Measurements from ENCODE around the gene ROBO2. TPM values are rescaled to one million over a fixed set of nuclear protein-coding genes. Genes with fewer than 3 reads are reported as not detected.

Gene ROBO2
- total RNA-seq, 1 donor from 2014 or later, result not detected

DNA sequence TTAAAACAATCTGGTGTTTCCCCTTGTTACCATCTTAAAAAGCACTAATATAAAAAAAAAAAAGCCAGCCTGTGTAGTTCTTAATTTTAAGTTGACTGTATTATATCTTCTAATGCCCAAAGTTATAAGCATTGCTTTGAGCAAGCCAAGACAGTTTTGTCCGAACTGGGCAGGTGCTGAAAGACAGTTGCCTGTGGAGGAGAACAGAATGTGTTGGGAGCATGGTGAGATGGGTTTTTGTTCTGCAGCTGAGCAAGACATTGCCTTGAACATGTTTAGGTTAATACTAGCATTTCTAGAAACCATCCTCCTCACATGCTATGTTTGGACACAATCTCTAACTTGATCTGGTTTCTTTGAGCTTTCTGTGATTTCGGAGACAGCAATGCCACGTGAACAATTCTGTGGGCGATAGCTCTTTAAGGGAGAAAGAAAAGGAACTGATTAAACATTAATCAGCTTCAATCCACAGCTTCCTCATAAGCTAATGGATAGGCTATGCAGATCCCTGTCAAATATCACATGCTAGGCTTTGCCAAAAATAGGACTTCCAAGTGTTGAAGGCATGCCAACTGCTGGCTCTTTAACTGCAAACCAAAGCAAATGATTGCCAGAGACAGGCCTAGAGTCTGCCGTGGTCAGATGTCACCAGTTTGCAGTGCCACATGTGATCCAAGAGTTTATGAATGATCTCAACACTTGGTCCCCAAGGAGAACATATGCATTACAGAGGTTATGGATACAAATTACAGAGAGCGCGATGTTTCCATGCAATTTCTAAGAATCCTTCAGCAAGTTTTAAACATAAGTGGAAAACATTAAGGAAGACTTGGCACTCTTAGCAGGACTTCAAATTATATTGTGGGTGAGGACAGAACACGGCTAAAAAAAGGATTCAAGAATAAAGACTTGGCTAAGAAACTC, 428.1 kb downstream of the ROBO2 start:
- no peak for DNase-seq (ENCODE audit: low read depth in 2 of 2)

DNA sequence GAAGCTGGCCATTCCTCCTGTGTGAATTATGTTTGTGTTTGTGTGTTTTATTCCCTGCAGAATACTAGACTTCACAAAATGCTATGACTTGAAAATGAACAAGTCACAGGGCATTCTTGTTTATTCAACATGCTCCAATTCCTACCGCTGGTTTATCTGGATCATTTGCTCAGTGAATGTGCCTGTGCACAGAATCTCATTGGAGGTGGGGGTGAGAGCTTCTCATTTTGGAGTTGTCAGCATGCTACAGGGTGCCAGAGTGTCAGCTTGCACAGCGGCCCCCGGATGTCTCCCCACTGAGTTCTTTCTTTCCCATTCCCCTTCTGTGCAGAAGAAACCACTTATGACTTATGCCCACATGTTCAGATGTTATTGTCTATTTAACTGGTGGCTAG, 428.7 kb downstream of the ROBO2 start:
- DNase-seq (ENCODE audit: low read depth in 2 of 2), result no peak

DNA sequence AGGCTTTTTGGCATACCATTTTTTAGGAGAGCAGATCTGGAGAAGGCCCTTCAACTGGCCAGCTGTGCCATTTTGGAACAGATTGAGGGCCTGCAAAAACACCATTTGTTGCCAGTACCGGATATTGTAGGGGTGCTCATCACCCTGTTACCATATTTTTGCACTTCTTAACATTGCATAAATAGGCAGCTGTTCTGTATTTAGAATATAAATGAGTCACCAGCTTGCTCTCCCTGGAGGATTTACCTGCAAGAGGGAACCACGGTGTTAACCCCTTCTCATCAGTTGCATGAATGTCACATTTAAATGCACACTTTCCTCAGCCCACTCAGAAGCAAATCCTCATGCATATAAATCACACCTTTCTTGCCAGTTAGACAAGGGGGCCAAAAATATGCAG, 435.6 kb downstream of the ROBO2 start:
- no peak for DNase-seq (ENCODE audit: low read depth in 2 of 2)

DNA sequence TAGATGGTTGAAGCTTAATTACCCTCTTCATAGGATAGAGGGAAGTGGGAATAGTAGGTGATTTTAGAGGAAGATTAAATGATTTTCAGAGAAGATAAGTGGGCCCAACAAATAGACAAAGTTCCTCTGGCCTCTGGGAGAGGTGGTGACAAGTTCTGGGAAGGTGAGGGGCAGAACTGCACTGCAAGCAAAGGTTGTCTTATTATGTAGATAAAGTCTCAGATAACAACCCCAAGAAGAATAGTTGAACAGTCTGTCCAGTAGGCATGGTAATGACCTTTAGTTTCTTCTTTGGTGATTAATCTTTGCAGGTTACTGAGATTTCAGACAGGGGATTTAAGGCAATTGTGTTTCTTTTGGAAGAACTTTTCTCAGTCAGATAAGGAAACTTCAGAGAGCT, 439.1 kb downstream of the ROBO2 start:
- DNase-seq (ENCODE audit: low read depth in 2 of 2), result no peak

DNA sequence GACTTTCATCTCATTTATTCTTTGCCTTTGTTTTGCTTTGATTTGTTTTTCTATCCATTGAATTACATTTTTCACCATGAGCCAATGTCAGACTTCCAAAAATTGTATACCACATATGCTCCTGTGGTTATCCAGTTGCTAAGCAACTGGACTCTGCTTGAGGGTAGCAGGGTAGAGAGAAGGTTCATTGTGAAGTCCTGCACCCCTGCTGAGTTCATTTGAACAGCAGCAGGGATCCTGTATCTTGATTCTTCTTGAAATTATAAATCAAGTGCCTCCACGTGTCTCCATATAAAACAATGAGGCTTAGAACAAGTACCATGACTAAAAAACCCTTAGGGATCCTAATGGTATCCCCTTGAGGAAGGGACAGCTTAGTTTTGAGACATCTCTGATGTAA, 449.3 kb downstream of the ROBO2 start:
- no peak for DNase-seq (ENCODE audit: low read depth in 2 of 2)

DNA sequence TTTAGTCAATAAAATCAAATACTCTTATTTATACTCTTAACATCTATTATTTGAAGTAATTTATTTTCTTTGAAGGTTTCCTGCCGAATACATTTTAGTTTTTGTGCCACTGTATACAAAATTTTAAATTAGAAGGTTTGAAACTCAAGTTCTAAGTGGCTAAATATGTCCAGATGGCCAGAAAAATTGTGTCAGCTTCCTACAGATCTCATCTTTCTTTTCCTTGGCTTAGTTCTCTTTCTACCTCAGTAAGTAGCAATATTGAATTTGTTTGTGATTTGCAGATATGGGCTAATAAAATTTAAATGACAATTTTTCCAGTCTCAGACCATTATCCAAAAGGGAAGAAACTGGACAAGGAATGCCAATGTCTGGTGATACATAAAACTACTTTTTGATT, 452.1 kb downstream of the ROBO2 start:
- no peak for DNase-seq (ENCODE audit: low read depth in 2 of 2)

DNA sequence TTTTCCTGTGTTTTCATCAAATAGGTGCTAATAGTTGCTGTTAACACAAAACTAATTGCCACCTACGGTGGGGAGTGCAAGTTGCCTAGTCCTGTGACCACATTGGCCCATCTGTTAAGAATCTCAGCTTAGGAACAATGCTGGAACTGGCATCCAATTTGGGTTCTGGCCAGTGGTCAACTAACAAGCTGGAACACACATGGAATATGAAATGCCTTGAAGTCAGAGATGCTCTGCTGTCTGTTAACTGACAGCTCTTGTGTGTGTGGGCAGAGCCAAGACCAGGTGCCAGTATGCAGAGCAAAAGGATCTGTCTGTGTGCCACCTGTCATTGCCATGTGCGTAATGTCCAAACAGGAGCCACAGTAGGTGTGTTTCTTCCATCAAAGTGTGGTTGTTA, 460.8 kb downstream of the ROBO2 start:
- no peak for DNase-seq (ENCODE audit: low read depth in 2 of 2)

DNA sequence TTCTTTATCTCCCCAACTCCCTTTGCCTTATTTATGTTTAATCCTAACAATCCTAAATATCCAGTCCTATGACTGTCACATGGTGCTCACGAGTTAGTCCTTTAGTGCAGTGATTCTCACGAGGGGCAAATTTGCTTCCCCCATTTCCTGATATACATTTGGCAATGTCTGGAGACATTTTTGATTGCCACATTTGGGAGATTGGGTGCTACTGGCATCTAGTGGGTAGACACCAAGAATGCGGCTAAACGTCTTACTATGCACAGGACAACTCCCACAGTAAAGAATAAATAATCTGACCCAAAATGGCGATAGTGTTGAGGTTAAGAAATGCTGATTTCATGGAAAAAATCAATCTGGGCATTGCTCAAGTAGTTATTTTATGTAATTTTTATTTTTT, 466.5 kb downstream of the ROBO2 start:
- no peak for DNase-seq (ENCODE audit: low read depth in 2 of 2)

DNA sequence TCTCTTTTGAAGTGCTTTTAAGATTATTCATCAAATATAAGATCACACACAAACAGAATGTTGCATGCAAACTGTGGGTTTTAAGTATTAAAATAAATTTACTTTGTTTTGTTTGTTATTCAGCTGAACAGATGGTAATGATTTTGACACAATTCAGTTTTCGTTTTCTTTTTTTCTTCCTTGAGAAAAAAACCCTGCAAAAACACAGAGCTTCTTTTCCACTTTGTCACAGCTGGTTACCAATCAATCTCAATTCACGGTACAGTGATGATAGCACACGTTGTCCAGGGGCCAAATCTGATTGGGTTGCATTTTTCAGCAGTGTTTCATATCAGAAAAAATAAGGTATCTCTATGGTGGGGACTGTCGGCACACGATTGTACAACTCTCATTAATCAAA, 473.6 kb downstream of the ROBO2 start:
- DNase-seq (ENCODE audit: low read depth in 2 of 2), result no peak

DNA sequence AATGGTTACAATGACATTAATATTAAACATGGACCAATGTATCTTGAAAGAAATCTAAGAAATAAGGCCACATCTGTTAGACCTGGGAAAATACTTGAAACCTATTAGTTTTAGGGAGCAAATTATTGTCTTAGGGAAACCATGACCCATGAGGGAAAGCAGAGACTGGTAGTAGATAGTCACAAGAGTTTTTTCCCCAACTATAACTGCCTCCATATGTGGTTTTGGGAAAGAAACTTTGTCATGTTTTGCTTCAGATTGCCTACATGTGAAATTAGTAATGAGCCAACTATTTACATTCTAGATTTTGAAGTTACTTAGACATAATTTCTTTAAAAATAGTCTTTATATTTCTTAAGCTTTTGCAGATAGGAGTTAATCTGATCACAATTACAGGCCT, 474.9 kb downstream of the ROBO2 start:
- DNase-seq (ENCODE audit: low read depth in 2 of 2), result no peak

DNA sequence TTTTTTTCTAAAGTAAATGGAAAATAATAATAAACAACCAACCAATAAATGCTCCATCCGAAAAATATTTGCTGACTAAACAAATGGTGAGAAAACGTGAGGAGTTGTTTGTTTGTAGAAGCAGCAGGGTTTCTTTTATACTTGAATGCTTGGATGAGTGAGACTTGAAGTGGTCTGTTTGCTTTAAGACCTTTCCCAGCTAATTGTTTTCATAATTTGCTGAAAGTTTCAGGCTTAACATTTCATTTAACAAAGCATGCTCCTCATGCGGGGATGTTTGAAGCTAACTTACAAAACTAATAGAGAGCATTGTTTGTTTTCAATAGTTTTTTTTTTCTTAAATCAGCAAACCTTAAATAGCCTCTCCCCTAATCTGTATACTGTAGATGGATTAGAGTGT, 484.6 kb downstream of the ROBO2 start:
- DNase-seq (ENCODE audit: low read depth in 2 of 2), result no peak

DNA sequence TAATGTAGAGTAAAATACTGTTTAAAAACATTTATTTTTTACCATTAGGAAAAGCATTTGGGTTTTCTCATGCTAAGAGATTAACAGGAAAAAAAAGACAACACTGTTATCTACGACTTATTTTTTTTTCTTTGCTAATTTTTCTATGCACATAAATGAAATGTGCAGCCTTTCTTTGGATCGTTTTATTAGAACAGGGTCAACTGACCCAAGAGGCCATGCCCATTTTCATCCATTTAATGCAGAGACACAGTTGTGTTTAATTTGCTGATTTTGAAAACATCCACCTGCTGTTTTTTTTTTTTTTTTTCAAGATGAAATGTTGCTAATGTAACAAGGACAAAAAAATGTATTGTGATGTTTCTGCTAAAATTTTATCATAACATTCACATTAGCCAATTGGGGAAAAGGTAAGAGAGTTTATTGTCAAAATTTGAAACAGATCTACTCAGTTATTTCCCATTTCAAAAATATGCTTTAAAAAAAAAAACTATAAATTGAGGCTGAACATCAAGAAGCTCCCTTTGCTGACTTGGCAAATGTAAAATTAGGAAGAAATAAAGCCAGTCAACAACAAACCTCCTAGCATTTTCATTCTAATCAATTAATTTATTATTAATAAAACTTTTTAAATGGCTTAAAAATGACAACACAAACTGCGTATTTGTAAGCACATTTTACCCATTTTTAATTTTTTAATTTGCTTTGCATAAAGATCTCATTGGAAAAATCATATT, 485.2 kb downstream of the ROBO2 start:
- no peak for DNase-seq (ENCODE audit: low read depth in 2 of 2)

DNA sequence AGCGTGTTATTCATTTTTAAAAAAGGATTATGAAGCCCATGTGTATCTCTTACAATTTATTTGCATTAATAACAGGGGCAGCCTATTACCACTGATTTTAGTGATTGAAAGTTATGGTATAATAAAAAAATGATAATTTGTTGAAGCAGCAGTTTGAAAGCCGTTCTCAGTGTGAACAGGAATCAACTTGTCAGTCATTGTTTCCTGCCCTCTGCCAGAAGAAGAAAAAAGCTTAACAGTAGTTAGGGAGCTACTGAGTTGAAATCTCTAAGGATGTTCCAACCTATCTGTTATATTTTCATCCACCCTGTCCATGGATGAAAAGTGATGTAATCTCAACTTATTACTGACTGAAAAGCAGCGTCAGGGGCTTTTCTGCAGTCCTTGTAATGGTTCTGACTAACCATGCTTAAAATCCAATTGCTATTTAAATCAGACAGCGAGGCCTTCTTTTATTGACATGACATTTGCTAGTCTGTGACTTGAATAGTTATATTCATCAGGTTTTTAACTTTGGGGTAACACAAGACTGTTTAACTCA, 486.7 kb downstream of the ROBO2 start:
- no peak for DNase-seq (ENCODE audit: low read depth in 2 of 2)

DNA sequence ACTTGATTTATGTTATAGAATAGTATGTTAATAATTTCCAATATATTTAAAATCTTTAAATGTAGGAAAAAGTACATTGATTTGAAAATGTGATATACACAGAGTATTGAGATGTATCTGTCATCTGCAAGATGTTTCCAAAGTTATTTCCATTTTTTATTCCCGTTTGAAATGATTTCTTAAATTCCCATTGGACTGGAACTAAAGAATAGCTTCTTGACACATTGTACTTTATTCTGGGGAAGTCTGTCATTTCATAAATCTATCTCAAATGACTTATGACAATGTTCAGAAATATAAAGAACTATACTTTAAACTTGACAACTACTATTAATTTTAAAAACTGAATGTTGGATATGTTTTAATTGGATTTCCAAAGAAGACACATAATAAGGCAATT, 489.6 kb downstream of the ROBO2 start:
- DNase-seq (ENCODE audit: low read depth in 2 of 2), result no peak

DNA sequence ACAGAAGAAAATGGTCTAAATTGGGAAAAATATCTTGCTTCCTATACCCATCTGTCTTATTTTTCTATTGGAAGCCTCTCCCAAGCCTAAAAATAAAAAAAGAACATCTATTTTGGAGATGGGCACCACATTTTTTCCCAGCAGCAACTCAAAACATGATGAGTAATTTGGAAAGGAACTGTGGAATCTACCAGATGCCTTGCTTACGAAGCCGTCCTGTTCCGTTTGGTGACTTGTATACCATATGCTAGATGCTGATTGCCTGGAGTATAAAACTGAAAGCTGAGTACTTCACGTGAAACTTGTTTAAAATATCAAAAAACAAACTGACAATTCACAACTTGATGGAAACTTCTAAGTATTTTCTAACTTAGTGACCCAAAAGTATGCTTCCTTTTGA, 491.0 kb downstream of the ROBO2 start:
- no peak for DNase-seq (ENCODE audit: low read depth in 2 of 2)

DNA sequence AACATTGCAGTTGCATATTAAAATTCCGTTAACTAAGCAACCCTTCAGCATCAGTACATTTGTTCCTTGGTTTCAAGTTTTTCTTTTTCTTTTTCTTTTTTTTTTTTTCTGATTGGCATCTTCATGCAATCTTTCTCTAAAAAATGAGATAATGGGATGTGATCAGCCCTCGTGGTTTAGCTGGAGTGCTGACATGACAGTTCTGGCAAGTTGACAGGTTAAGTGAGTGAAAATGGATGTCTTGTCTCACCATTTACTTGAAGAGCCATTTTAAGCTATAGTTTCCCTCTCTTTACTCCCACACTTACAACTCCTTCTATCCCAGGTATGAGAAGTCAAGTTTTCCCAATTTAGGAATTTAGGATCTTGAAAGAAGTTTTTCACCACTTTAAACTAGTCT, 495.2 kb downstream of the ROBO2 start:
- no peak for DNase-seq (ENCODE audit: low read depth in 2 of 2)

DNA sequence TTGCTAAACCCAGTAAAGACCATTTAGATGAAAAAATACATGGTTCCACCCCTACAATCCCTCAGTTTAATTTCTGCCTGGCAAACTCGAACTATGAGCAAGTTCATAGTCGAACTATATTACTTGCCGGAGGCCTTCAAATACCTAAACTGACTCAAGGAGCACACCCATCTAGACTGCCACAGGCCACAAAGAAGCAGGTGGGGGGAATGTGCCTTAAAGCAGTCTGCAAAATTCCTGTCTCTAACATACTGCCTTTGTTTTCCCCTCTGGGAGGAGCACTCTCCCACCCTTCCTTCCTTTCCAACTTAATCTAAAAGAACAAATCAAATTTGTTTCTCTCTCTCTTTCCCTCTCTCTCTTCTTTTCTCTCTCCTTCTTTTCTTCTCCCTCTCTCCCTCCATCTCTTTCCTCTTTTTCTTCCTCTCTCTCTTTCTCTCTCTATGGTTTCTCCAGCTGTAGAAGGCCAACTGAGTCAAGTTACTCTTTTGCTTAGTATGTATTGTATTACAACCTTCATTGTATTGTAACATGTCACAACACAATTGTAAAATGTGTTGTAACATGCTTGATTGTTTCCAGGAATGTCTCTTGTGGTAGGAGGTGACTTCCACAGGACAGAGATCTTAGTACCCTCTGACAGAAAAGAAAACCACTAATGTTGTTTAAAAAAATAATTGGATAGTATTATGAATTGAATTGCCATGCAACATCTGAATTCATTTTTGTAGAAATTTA, 496.3 kb downstream of the ROBO2 start:
- DNase-seq (ENCODE audit: low read depth in 2 of 2), result no peak

DNA sequence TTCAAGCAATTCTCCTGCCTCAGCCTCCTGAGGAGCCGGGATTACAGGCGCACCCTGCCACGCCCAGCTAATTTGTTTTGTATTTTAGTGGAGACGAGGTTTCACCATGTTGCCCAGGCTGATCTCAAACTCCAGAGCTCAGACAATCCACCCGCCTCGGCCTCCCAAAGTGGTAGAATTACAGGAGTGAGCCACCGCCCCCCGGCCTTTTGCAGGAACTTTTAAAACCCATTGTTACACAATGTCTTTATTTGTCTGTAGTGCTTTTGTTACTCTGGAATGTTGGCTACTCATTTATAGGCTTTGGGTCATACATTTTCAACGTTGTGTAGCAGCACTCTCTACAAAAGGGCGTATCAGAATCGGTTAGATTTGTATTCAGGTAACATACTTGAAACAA, 499.1 kb downstream of the ROBO2 start:
- DNase-seq (ENCODE audit: low read depth in 2 of 2), result no peak

DNA sequence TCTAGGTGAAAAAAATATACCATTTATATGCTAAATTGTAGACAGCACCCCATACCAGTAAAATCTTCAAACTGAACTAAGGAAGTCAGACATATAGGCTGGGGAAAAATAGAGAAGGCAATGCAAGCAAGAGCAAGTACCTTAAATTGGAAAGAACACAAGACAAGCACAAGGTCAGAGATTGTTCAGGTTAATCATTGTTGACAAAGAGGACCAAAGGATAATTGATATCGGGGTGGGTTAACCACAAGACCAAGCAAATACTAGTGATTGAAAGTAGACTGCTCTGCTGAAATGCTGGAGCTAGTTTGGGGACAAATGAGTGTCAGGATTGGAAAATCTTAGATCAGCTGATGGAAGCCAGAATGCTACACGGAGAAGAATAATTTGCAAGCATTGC, 499.8 kb downstream of the ROBO2 start:
- DNase-seq (ENCODE audit: low read depth in 2 of 2), result no peak

DNA sequence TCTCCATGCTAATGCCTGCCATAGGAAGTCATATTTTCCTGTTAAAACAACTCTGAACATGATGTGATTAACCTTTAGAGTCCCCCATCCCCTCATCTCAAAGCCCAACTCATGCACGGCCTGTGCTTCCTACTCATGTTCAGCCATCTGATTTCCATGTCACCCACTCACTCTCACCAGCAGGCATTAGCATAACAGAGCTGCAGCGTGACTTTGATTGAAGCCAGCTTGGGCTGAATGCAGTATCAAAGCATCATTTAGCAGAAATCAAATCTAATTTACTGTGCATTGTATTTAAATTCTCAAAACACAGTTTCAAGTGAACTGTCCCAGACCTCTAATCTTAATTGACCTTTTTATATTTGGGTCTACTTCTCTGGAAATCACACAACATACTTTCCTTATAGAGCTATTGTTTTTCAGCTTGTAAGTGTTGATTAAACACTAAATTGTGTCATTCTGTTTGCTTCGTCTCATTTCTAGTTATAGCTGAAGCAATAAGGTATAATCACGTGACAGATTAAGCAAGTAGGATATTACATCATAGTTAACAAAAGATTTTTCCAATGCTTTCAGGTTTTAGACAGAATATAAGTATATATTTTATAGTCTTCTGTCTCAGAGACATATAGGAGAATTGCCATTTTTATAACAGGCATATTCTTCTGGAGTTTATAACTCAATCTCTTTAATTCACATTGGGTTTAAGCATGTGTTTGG, 501.5 kb downstream of the ROBO2 start:
- DNase-seq (ENCODE audit: low read depth in 2 of 2), result no peak

DNA sequence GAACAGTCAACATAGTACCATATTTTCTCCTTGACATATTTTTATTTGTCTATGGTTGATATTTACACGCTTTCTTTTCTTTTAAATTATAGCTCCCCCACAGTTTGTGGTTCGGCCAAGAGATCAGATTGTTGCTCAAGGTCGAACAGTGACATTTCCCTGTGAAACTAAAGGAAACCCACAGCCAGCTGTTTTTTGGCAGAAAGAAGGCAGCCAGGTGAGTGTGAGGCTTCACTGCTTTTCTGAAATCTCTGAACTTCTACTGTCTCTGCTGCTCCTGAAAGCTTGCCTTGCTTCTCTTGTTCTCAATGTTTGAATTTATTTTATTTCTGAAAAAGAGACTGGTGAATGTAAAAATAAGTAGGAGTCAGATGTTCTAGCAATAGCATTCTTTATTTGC, 506.3 kb downstream of the ROBO2 start:
- DNase-seq (ENCODE audit: low read depth in 2 of 2), result no peak

All from lung microvascular endothelial cell (primary cell).